WTC11 (cell line): Measurements from ENCODE around the gene ATP2A1. TPM values are rescaled to one million over a fixed set of nuclear protein-coding genes. Genes with fewer than 3 reads are reported as not detected.

Experiments used
- ATAC-seq: fragments of 200-7000 bp; cut with Tn5 transposase; 2 replicates; pipeline ENCODE4 v1.10.0; 2021; ENCODE audit warnings: mild to moderate bottlenecking, moderate library complexity
- Bru-seq: library from RNA; stranded (reverse); fragments of 400-500 nt; gene quantifications from one replicate; lab custom pipeline; 2021; lab: Mats Ljungman, UMichigan
- CTCF ChIA-PET: fragments of 300-600 bp; sonication (Branson Sonifier 250); formaldehyde crosslinking; loops from one replicate; lab custom pipeline; 2021; ENCODE audit warnings: antibody characterized with exemption; lab: Charles Lee
- POLR2A ChIA-PET: fragments of 350-600 bp; sonication (Branson Sonifier 250); formaldehyde crosslinking; loops from one replicate; lab custom pipeline; 2021; ENCODE audit warnings: antibody characterized with exemption; lab: Charles Lee
- DNase-seq: peaks from one replicate; pipeline ENCODE4 v3.0.0; 2021; ENCODE audit warnings: low spot score
- H3K27ac Mint-ChIP-seq: 2 replicates; pipeline ENCODE4 v1.8.0; 2021; ENCODE audit warnings: mixed read lengths
- H3K27me3 Mint-ChIP-seq: 2 replicates; pipeline ENCODE4 v1.8.0; 2021; ENCODE audit warnings: low read depth, mild to moderate bottlenecking, moderate library complexity, mixed read lengths
- H3K36me3 Mint-ChIP-seq: 2 replicates; pipeline ENCODE4 v1.8.0; 2021; ENCODE audit warnings: mixed read lengths
- H3K4me1 Mint-ChIP-seq: 2 replicates; pipeline ENCODE4 v1.8.0; 2022; ENCODE audit warnings: mixed read lengths
- H3K4me3 Mint-ChIP-seq: 2 replicates; pipeline ENCODE4 v1.8.0; 2021; ENCODE audit warnings: mild to moderate bottlenecking, moderate library complexity, mixed read lengths
- H3K9me3 Mint-ChIP-seq: 2 replicates; pipeline ENCODE4 v1.8.0; 2021; ENCODE audit warnings: mixed read lengths
- GRHL2 ChIP-seq: fragments of 250-450 bp; sonication (Bioruptor Pico); IDR thresholded peaks from 2 replicates; pipeline ENCODE4 v1.8.0; 2022; ENCODE audit warnings: mild to moderate bottlenecking, moderate library complexity; ENCODE audit not compliant: insufficient replicate concordance, severe bottlenecking
- IRF2 ChIP-seq: sonication (generic); formaldehyde crosslinking; IDR thresholded peaks from 2 replicates; pipeline ENCODE4 v1.8.0; 2022; ENCODE audit warnings: low read depth, missing genetic modification reagents, borderline replicate concordance
- NFATC4 ChIP-seq: fragments of 250-450 bp; sonication (Bioruptor Pico); IDR thresholded peaks from 2 replicates; pipeline ENCODE4 v1.9.0; 2021; ENCODE audit warnings: mild to moderate bottlenecking
- NFYB ChIP-seq: sonication (generic); formaldehyde crosslinking; conservative IDR thresholded peaks from 2 replicates; pipeline ENCODE4 v1.8.0; 2022; ENCODE audit warnings: low read depth, missing genetic modification reagents
- NR2C2 ChIP-seq: sonication (generic); formaldehyde crosslinking; IDR thresholded peaks from 2 replicates; pipeline ENCODE4 v1.8.0; 2022; ENCODE audit warnings: mild to moderate bottlenecking, missing genetic modification reagents
- RELA ChIP-seq: sonication (generic); formaldehyde crosslinking; IDR thresholded peaks from 2 replicates; pipeline ENCODE4 v1.8.1; 2022; ENCODE audit warnings: missing genetic modification reagents, mild to moderate bottlenecking, borderline replicate concordance
- ZBTB21 ChIP-seq: sonication (generic); formaldehyde crosslinking; IDR thresholded peaks from 2 replicates; pipeline ENCODE4 v1.8.1; 2023; ENCODE audit warnings: mild to moderate bottlenecking, missing genetic modification reagents, borderline replicate concordance
- ZNF121 ChIP-seq: sonication (generic); formaldehyde crosslinking; IDR thresholded peaks from 2 replicates; pipeline ENCODE4 v1.8.0; 2023; ENCODE audit warnings: missing genetic modification reagents
- ZNF219 ChIP-seq: sonication (generic); formaldehyde crosslinking; IDR thresholded peaks from 2 replicates; pipeline ENCODE4 v1.8.0; 2023; ENCODE audit warnings: missing genetic modification reagents, mild to moderate bottlenecking, borderline replicate concordance
- ZNF263 ChIP-seq: sonication (generic); formaldehyde crosslinking; IDR thresholded peaks from 2 replicates; pipeline ENCODE4 v1.8.1; 2022; ENCODE audit warnings: low read depth, mild to moderate bottlenecking, moderate library complexity, missing genetic modification reagents
- long read RNA-seq, 3 experiments: library from RNA in 1 of 3; library from capped mRNA in 1 of 3; library from polyadenylated mRNA in 1 of 3; unstranded in 2 of 3; stranded (forward) in 1 of 3; transcript quantifications; one replicate each; pipeline ENCODE4 v2.0.0, GENCODE V29; 2021
- total RNA-seq: library from RNA; stranded (reverse); gene quantifications from 3 replicates; pipeline ENCODE4 v1.2.3, GENCODE V29; 2021
- TF ChIP-seq, protein P1 (sequence below): sonication (generic); formaldehyde crosslinking; IDR thresholded peaks from 2 replicates; pipeline ENCODE4 v1.8.1; 2023; ENCODE audit warnings: mild to moderate bottlenecking, missing genetic modification reagents
- TF ChIP-seq, protein P2 (sequence below): sonication (generic); formaldehyde crosslinking; IDR thresholded peaks from 2 replicates; pipeline ENCODE4 v1.8.0; 2022; ENCODE audit warnings: mild to moderate bottlenecking, missing genetic modification reagents
- TF ChIP-seq, protein P3 (sequence below): sonication (generic); formaldehyde crosslinking; IDR thresholded peaks from 2 replicates; pipeline ENCODE4 v1.8.1; 2023; ENCODE audit warnings: mild to moderate bottlenecking, missing genetic modification reagents
- TF ChIP-seq, protein P4 (sequence below): sonication (generic); formaldehyde crosslinking; IDR thresholded peaks from 2 replicates; pipeline ENCODE4 v1.8.1; 2023; ENCODE audit warnings: mild to moderate bottlenecking, missing genetic modification reagents, moderate library complexity
- TF ChIP-seq, protein P5 (sequence below): sonication (generic); formaldehyde crosslinking; conservative IDR thresholded peaks from 2 replicates; pipeline ENCODE4 v1.8.1; 2022; ENCODE audit warnings: mild to moderate bottlenecking, missing genetic modification reagents
- TF ChIP-seq, protein P6 (sequence below): sonication (generic); formaldehyde crosslinking; IDR thresholded peaks from 2 replicates; pipeline ENCODE4 v1.8.1; 2023; ENCODE audit warnings: mild to moderate bottlenecking, missing genetic modification reagents, moderate library complexity
- TF ChIP-seq, protein P7 (sequence below): sonication (generic); formaldehyde crosslinking; IDR thresholded peaks from 2 replicates; pipeline ENCODE4 v1.8.0; 2023; ENCODE audit warnings: mild to moderate bottlenecking, missing genetic modification reagents

ATP2A1 gene
- total RNA-seq, result 4.7 to 6.4 TPM (median 5.6 TPM) in 3 replicates
- Bru-seq, nascent RNA, result percentile 27 among the genes with signal in this experiment
- long read RNA-seq, experiment 1, partial matches to known transcripts, result 4 of 13 reads
- long read RNA-seq, experiment 1, other reads (novel, unspliced or antisense), result 9 of 13 reads
- long read RNA-seq, experiment 2, partial matches to known transcripts, result 1 of 2 reads
- long read RNA-seq, experiment 2, other reads (novel, unspliced or antisense), result 0 of 2 reads
- long read RNA-seq, experiment 3, partial matches to known transcripts, result 0 of 2 reads
- long read RNA-seq, experiment 3, other reads (novel, unspliced or antisense), result 2 of 2 reads

DNA sequence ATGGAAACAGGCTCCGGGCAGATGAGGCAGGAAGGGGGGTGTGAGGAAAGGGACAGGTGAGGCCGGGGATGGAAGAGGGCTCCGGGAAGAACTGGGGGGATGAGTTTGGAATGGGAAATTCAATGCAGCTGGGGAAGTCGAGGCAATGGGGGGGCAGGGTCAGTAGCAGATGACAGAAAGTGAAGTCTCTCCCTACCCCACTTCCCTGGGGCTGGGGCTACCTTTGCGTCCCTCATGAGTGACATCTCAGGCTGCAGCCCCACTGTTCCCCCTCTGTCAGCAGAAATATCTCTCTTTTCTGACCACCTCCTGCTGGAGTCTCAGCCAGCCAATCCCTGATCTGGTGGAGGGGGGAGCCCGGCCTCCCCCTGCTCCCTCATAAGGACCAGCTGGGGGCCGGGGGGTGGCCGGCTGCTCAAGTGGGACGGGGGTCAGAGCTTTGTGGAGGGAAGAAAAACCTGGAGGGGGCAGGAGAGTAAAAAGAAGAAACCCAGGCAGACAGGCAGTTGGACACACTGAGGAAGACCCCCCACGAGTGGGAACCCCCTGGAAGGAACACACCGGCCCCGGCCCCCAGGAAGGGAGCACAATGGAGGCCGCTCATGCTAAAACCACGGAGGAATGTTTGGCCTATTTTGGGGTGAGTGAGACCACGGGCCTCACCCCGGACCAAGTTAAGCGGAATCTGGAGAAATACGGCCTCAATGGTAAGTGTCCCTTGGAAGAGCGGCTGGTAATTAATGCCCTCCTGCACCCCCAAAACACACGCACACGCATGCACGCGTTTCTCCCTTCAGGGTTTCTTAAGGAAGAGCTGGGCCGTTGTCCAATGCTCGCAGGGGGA is at the start of gene ATP2A1:
TSS of gene ATP2A1 (plus strand) at position 406 of the 844 bp plus-strand sequence. CDS start at position 590, 184 bp downstream.
- no peaks in the 10 kb centered on the region for H3K9me3 Mint-ChIP-seq
- no peak for ATAC-seq
- TF ChIP-seq ZNF219 (CRISPR knock-in tag), result no peak
- TF ChIP-seq, protein P1, sequence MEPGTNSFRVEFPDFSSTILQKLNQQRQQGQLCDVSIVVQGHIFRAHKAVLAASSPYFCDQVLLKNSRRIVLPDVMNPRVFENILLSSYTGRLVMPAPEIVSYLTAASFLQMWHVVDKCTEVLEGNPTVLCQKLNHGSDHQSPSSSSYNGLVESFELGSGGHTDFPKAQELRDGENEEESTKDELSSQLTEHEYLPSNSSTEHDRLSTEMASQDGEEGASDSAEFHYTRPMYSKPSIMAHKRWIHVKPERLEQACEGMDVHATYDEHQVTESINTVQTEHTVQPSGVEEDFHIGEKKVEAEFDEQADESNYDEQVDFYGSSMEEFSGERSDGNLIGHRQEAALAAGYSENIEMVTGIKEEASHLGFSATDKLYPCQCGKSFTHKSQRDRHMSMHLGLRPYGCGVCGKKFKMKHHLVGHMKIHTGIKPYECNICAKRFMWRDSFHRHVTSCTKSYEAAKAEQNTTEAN (CRISPR knock-in tag), result no peak
- no peak for TF ChIP-seq NR2C2 (CRISPR knock-in tag)
- TF ChIP-seq, protein P2, sequence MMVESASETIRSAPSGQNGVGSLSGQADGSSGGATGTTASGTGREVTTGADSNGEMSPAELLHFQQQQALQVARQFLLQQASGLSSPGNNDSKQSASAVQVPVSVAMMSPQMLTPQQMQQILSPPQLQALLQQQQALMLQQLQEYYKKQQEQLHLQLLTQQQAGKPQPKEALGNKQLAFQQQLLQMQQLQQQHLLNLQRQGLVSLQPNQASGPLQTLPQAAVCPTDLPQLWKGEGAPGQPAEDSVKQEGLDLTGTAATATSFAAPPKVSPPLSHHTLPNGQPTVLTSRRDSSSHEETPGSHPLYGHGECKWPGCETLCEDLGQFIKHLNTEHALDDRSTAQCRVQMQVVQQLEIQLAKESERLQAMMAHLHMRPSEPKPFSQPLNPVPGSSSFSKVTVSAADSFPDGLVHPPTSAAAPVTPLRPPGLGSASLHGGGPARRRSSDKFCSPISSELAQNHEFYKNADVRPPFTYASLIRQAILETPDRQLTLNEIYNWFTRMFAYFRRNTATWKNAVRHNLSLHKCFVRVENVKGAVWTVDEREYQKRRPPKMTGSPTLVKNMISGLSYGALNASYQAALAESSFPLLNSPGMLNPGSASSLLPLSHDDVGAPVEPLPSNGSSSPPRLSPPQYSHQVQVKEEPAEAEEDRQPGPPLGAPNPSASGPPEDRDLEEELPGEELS (CRISPR knock-in tag), result no peak
- TF ChIP-seq RELA (CRISPR knock-in tag), result no peak
- TF ChIP-seq, all 79 proteins: peak for 0
- ChIA-PET POLR2A (no interaction called here), CTCF (interaction anchor here (0.5 kb wide), 1 partner anchor 33 kb away, joined by 4 read pairs; no protein-coding TSS in a partner anchor)
- peaks cover 2% of the 10 kb centered on the region; the same call in 1 of the 2 replicates for H3K36me3 Mint-ChIP-seq
- peaks cover 30% of the 10 kb centered on the region for H3K4me1 Mint-ChIP-seq
- no peak for DNase-seq
- H3K27me3 Mint-ChIP-seq, result peaks cover 28% of the 10 kb centered on the region
- no peak within 1 kb of the TSS; the same call in 1 of the 2 replicates for H3K27ac Mint-ChIP-seq
- peak within 1 kb of the TSS; percentile 84 for H3K4me3 Mint-ChIP-seq

DNA sequence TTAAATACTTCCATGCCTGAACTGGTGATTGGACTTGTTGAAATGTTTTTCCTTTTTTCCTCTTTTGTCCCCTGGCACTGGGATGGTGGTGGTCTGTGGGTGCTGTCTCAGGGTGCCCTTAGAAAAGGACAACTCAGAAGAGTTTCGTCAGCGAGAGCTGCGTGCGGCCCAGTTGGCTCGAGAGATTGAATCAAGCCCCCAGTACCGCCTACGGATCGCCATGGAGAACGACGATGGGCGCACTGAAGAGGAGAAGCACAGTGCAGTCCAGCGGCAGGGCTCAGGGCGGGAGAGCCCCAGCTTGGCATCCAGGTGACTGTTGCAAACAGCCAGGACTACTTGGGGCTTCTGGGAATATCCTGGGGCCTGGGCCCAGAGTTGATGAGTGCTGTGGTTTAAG is 48.5 kb upstream of the ATP2A1 start:
- CTCF ChIA-PET, result no interaction called here
- Mint-ChIP-seq H3K27ac (no peak overlapping the region), H3K36me3 (peaks cover 90% of the 10 kb centered on the region), H3K27me3 (no peaks in the 10 kb centered on the region), H3K9me3 (no peaks in the 10 kb centered on the region), H3K4me1 (peaks cover 12% of the 10 kb centered on the region), H3K4me3 (no peak overlapping the region)
- no peak for ATAC-seq
- TF ChIP-seq ZNF263 (no peak), ZNF121 (CRISPR knock-in tag) (no peak), ZBTB21 (CRISPR knock-in tag) (no peak), NFYB (no peak), GRHL2 (no peak), IRF2 (CRISPR knock-in tag) (no peak), NFATC4 (CRISPR knock-in tag) (no peak)
- TF ChIP-seq, protein P3, sequence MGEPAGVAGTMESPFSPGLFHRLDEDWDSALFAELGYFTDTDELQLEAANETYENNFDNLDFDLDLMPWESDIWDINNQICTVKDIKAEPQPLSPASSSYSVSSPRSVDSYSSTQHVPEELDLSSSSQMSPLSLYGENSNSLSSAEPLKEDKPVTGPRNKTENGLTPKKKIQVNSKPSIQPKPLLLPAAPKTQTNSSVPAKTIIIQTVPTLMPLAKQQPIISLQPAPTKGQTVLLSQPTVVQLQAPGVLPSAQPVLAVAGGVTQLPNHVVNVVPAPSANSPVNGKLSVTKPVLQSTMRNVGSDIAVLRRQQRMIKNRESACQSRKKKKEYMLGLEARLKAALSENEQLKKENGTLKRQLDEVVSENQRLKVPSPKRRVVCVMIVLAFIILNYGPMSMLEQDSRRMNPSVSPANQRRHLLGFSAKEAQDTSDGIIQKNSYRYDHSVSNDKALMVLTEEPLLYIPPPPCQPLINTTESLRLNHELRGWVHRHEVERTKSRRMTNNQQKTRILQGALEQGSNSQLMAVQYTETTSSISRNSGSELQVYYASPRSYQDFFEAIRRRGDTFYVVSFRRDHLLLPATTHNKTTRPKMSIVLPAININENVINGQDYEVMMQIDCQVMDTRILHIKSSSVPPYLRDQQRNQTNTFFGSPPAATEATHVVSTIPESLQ (CRISPR knock-in tag), result no peak
- TF ChIP-seq, protein P4, sequence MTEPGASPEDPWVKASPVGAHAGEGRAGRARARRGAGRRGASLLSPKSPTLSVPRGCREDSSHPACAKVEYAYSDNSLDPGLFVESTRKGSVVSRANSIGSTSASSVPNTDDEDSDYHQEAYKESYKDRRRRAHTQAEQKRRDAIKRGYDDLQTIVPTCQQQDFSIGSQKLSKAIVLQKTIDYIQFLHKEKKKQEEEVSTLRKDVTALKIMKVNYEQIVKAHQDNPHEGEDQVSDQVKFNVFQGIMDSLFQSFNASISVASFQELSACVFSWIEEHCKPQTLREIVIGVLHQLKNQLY (CRISPR knock-in tag), result no peak
- TF ChIP-seq, protein P5, sequence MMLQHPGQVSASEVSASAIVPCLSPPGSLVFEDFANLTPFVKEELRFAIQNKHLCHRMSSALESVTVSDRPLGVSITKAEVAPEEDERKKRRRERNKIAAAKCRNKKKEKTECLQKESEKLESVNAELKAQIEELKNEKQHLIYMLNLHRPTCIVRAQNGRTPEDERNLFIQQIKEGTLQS (CRISPR knock-in tag), result no peak
- TF ChIP-seq, protein P6, sequence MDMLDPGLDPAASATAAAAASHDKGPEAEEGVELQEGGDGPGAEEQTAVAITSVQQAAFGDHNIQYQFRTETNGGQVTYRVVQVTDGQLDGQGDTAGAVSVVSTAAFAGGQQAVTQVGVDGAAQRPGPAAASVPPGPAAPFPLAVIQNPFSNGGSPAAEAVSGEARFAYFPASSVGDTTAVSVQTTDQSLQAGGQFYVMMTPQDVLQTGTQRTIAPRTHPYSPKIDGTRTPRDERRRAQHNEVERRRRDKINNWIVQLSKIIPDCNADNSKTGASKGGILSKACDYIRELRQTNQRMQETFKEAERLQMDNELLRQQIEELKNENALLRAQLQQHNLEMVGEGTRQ (CRISPR knock-in tag), result no peak
- TF ChIP-seq, protein P7, sequence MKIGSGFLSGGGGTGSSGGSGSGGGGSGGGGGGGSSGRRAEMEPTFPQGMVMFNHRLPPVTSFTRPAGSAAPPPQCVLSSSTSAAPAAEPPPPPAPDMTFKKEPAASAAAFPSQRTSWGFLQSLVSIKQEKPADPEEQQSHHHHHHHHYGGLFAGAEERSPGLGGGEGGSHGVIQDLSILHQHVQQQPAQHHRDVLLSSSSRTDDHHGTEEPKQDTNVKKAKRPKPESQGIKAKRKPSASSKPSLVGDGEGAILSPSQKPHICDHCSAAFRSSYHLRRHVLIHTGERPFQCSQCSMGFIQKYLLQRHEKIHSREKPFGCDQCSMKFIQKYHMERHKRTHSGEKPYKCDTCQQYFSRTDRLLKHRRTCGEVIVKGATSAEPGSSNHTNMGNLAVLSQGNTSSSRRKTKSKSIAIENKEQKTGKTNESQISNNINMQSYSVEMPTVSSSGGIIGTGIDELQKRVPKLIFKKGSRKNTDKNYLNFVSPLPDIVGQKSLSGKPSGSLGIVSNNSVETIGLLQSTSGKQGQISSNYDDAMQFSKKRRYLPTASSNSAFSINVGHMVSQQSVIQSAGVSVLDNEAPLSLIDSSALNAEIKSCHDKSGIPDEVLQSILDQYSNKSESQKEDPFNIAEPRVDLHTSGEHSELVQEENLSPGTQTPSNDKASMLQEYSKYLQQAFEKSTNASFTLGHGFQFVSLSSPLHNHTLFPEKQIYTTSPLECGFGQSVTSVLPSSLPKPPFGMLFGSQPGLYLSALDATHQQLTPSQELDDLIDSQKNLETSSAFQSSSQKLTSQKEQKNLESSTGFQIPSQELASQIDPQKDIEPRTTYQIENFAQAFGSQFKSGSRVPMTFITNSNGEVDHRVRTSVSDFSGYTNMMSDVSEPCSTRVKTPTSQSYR, result no peak
- DNase-seq, result no peak
- POLR2A ChIA-PET, result no interaction called here
